ENCODE results near the gene PRXL2B. TPM values are rescaled to one million over a fixed set of nuclear protein-coding genes. Genes with fewer than 3 reads are reported as not detected.

Gene PRXL2B
- total RNA-seq, 1 donor from 2014 or later = 40.3 TPM

- Mint-ChIP-seq H3K4me3 (no peak overlapping the region), H3K27ac (no peak overlapping the region), H3K27me3 (peaks cover 1% of the 10 kb centered on the region), H3K4me1 (ENCODE audit: unreplicated experiment) (no peaks in the 10 kb centered on the region), H3K9me3 (peaks cover 11% of the 10 kb centered on the region), H3K36me3 (no peaks in the 10 kb centered on the region)
- no peak for DNase-seq (ENCODE audit: extremely low spot score, unreplicated experiment)
- no peak for TF ChIP-seq CTCF (conservative IDR thresholded peaks at IDR 0.05)
These were observed 23.7 kb downstream of the PRXL2B start for GRCh38 chr1:2610036-2610959.

DNA sequence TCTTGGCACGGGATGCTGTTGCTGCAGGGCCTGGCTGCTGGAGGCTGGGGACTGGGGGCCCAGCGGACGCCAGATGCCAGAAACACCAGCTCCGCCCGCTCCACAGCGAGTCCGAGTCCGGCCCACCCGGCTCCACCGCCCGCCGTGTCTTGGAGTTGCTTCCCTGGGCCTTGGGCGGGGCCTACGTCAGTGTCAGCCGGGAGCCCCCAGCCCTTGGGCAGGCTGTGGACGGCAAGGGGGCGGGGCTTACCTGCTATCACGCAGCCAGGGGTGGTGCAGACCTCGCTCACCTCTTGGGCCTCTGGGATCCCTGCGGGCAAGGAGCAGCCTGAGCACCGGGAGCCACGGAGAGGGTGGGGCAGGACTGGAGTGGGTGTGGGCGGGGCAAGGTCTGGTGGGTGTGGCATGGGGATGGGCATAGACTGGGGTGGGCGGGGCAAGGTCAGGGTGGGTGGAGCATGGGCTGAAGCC is 24.5 kb downstream of the PRXL2B start:
- Mint-ChIP-seq H3K4me1 (ENCODE audit: unreplicated experiment) (no peaks in the 10 kb centered on the region), H3K4me3 (no peak overlapping the region), H3K27ac (no peak overlapping the region), H3K9me3 (peaks cover 16% of the 10 kb centered on the region), H3K36me3 (no peaks in the 10 kb centered on the region), H3K27me3 (peaks cover 6% of the 10 kb centered on the region)
- no peak for DNase-seq (ENCODE audit: extremely low spot score, unreplicated experiment)
- TF ChIP-seq CTCF (conservative IDR thresholded peaks at IDR 0.05) = no peak

- Mint-ChIP-seq H3K9me3 (peaks cover 16% of the 10 kb centered on the region), H3K4me3 (no peak overlapping the region), H3K4me1 (ENCODE audit: unreplicated experiment) (no peaks in the 10 kb centered on the region), H3K36me3 (no peaks in the 10 kb centered on the region), H3K27me3 (peaks cover 6% of the 10 kb centered on the region), H3K27ac (no peak overlapping the region)
- no peak for DNase-seq (ENCODE audit: extremely low spot score, unreplicated experiment)
- TF ChIP-seq CTCF (conservative IDR thresholded peaks at IDR 0.05) = no peak
These were observed 25.3 kb downstream of the PRXL2B start for GRCh38 chr1:2611621-2612437.

DNA sequence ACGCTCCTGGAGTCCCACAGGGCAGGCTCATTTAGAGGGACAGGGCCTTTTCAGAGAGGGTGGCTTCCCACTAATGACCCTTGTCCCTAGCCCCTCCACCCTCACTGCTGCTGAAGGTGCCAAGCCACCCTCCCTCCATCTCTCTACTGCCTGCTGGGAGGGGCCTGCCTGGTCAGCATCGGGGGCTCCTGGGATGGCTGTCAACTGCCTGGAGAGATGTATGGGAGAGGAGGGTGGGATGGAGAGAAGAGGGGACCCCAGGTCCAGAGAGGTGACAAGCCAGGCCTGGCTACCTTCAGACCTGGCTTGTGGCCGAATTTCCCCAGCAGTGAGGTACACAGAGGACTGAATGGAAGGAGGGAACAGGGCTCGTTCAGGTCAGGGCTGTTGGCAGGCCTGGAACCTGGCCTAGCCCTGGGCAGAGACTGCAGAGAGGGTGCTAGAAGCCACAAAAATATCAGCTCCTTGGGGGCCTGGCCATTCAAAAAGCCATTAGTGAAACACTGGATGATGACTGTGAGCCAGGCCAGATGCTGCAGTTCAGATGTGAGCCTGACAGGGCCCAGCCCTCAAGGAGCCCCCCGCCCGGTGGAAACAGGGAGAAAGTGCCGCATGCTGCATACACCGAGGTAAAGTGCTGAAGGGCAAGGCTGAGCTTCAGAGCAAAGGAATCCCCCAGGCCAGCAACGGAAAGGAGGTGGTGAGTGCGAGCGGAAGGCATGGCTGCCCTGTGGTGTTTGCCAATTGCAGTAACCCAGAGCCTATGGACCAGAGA is 26.2 kb downstream of the PRXL2B start:
- H3K4me1 Mint-ChIP-seq (ENCODE audit: unreplicated experiment) = peaks cover 3% of the 10 kb centered on the region
- H3K36me3 Mint-ChIP-seq = no peaks in the 10 kb centered on the region
- H3K4me3 Mint-ChIP-seq = no peak overlapping the region
- DNase-seq (ENCODE audit: extremely low spot score, unreplicated experiment) = no peak
- H3K27ac Mint-ChIP-seq = no peak overlapping the region
- peaks cover 16% of the 10 kb centered on the region for H3K9me3 Mint-ChIP-seq
- no peak for TF ChIP-seq CTCF (conservative IDR thresholded peaks at IDR 0.05)
- peaks cover 6% of the 10 kb centered on the region for H3K27me3 Mint-ChIP-seq

DNA sequence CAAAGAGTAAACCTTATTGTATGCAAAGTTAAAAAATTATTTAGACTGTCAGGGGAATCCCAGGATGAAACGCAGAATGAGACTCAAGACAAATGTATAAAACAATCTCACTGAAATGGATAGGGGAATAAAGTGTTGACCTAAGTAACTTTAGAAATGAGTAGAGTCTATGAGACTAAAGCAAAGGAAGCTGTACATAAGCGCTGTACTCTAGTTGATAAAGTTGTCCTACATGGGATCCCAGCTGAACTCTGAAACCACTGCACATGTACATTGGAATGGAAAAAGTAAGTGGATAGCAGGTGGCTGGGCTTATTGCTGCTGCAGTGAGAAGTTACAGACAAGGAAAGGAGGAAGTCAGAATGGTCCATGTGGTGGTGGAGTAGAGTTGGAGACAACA is 27.6 kb downstream of the PRXL2B start:
- no peak overlapping the region for H3K27ac Mint-ChIP-seq
- DNase-seq (ENCODE audit: extremely low spot score, unreplicated experiment) = no peak
- H3K27me3 Mint-ChIP-seq = peaks cover 6% of the 10 kb centered on the region
- peaks cover 16% of the 10 kb centered on the region for H3K9me3 Mint-ChIP-seq
- H3K4me3 Mint-ChIP-seq = no peak overlapping the region
- no peaks in the 10 kb centered on the region for H3K36me3 Mint-ChIP-seq
- H3K4me1 Mint-ChIP-seq (ENCODE audit: unreplicated experiment) = peaks cover 8% of the 10 kb centered on the region
- TF ChIP-seq CTCF (conservative IDR thresholded peaks at IDR 0.05) = no peak

All from type B pancreatic cell (in vitro differentiated cells).